D721Med (cell line): ENCODE results near the gene ALPP.
"Not testable (repeated sequence)": the region's sequence is repeated elsewhere in the genome, so short reads cannot be mapped to it uniquely, and the experiment has no call there.

Source experiments
- DNase-seq: peaks from one replicate; pipeline ENCODE4 v3.0.0; 2011; ENCODE audit warnings: low spot score; ENCODE audit not compliant: insufficient read length
- FAIRE-seq: peaks from 2 replicates; lab custom pipeline; 2011; peaks lifted over from hg19 to GRCh38; lab: Jason Lieb, UNC
- TF ChIP-seq, protein P1 (sequence below): IDR thresholded peaks from 2 replicates; pipeline ENCODE4 v1.5.1; 2012; ENCODE audit warnings: mild to moderate bottlenecking, control low read depth; ENCODE audit not compliant: insufficient read depth; ENCODE audit errors: missing control alignments

ALPP gene

DNA sequence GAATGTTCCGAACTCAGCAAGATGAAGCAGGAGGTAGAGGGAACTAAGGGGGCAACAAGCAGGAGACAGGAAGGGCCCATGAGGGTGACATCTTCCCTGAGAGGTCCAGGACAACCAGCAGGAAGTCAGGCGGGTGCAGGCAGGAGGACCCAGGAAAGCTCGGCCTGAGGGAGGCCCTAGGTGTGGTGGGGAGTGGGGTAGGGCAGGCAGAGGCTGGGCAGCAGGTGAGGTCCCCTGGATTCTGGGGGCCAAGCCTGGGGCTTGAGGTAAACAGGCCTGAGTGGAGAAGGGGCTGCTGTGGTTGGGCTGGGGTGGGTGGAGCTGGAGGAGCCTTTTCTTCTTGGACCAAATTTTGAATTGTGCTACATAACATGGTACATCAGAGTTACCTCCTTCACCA, 24.0 kb downstream of the ALPP start:
- TF ChIP-seq, protein P1, sequence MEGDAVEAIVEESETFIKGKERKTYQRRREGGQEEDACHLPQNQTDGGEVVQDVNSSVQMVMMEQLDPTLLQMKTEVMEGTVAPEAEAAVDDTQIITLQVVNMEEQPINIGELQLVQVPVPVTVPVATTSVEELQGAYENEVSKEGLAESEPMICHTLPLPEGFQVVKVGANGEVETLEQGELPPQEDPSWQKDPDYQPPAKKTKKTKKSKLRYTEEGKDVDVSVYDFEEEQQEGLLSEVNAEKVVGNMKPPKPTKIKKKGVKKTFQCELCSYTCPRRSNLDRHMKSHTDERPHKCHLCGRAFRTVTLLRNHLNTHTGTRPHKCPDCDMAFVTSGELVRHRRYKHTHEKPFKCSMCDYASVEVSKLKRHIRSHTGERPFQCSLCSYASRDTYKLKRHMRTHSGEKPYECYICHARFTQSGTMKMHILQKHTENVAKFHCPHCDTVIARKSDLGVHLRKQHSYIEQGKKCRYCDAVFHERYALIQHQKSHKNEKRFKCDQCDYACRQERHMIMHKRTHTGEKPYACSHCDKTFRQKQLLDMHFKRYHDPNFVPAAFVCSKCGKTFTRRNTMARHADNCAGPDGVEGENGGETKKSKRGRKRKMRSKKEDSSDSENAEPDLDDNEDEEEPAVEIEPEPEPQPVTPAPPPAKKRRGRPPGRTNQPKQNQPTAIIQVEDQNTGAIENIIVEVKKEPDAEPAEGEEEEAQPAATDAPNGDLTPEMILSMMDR: no peak
- DNase-seq: no peak
- no peak for FAIRE-seq

DNA sequence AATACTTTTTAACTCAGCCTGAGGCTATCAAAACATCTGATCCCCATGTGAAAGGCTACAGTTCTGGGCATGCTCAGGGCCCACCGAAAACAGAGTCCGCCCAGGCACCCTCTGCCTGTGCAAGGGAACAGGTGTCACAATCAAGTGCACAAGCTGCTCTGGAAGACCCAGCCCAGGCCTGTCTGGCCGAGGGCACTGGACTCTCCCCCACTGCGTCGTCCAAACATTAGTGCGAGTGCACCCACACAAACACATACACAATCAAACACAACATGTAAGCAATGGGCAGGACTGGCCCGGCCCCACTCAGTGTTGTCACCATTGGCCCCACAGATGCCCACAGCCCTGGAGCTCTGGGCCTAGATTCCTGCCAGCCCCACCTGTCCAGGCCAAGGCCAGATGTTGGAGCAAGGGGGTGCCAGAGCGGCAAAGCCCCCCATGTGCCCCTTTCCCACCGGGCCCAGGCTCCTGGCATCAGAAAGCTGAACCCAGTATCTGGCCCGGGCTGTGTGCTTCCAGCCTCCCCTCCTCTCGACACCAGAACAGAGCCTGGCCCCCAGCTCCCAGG, 27.5 kb downstream of the ALPP start:
- TF ChIP-seq, protein P1: no peak
- DNase-seq (no peak), FAIRE-seq (no peak)

DNA sequence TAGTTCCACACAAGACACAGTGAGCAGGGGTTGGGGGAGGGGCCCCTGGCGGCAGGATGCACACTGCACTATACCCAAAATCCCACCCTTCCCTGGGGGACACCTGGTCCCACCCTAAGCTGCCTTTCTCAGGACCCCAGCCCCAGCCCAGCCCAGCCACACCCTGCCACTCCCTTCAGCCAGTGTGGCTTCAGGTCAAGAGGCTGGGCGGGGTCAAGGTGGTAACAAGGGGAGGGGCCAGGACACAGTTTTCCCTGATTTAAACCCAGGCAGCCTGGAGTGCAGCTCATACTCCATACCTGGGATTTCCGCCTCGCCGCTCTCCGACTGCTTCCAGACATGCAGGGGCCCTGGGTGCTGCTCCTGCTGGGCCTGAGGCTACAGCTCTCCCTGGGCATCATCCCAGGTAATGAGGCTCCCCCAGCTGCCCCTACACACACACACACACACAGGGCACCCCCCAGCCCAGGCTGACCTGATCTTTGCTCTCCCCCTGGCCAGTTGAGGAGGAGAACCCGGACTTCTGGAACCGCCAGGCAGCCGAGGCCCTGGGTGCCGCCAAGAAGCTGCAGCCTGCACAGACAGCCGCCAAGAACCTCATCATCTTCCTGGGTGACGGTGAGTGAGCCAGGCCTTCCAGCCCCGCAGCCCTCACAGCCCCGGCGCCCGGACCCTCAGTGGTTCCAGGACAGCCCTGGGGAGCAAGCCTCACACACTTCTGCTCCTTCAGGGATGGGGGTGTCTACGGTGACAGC, 28.2 kb downstream of the ALPP start, which contains the start of gene ALPG:
ALPG (plus strand) TSS at position 289 of the 755 bp plus-strand sequence; CDS start at position 340, 51 bp downstream.
- TF ChIP-seq, protein P1: no peak
- DNase-seq (no peak), FAIRE-seq (no peak)

DNA sequence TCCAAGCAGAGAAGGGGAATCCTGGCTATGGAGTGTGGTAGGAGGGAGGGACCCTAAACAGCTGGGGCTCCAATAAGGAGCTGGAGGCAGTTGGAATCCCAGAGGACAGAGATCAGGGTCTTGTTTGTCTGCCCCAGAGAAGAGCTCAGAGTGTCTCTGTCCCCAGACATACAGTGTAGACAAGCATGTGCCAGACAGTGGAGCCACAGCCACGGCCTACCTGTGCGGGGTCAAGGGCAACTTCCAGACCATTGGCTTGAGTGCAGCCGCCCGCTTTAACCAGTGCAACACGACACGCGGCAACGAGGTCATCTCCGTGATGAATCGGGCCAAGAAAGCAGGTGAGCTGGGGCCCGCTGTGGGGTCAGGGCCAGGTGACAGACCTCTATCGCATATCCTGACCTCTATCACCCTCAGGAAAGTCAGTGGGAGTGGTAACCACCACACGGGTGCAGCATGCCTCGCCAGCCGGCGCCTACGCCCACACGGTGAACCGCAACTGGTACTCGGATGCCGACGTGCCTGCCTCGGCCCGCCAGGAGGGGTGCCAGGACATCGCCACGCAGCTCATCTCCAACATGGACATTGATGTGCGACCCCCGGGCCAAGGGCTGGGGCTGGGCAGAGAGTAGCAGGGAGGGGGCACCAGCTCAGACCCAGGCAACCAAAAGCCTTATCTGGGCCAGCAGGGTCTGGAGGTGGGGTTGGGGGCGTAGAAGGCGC, 29.0 kb downstream of the ALPP start:
- DNase-seq, FAIRE-seq: not testable (repeated sequence)

DNA sequence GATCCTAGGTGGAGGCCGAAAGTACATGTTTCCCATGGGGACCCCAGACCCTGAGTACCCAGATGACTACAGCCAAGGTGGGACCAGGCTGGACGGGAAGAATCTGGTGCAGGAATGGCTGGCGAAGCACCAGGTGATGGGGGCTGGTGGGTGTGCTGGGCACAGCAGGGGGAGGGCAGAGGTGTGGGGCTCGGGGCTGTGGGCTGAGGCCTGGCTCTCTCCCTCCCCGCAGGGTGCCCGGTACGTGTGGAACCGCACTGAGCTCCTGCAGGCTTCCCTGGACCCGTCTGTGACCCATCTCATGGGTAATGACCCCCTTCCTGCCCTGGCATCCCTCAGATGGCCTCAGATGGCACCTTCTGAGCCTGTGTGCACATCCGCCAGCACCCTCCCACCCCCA, 29.7 kb downstream of the ALPP start:
- FAIRE-seq, DNase-seq: not testable (repeated sequence)

DNA sequence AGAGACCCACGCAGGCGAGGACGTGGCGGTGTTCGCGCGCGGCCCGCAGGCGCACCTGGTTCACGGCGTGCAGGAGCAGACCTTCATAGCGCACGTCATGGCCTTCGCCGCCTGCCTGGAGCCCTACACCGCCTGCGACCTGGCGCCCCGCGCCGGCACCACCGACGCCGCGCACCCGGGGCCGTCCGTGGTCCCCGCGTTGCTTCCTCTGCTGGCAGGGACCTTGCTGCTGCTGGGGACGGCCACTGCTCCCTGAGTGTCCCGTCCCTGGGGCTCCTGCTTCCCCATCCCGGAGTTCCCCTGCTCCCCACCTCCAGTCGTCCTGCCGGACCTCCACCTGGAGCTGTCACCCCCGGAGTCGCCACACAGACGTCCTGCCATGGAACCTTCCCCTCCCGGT, 31.1 kb downstream of the ALPP start:
- FAIRE-seq, DNase-seq: not testable (repeated sequence)

DNA sequence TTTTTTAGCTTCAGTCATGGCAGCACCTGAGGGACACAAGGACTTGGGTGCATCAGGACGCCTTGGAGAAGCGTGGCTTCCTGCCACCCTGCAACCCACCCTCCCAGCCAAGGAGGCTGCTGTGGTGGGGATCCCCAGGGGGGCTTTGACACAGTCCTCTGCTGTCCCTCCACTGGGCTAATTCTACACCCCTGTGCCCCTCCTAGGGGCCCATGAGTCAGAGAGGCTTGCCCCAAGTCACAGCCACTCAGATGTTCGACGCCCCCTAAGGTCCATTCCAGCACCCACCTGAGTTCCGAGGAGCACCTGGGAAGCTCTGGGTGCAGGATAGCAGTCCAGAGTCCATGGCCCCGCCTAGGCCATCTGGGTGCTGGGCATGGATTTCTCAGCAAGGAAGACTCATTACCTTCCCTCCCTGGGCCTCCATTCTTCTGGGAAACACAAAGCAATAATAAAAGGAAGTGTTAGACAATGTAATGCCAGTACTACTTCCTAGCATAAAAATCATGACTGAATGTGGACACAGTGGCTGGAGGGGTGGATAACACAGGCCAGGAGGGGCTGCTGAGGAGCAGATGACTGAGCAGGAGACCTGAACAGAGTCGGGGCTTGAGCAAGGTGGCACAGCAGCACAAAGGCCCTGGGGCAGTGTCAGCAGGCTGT, 31.8 kb downstream of the ALPP start:
- FAIRE-seq (no peak), DNase-seq (no peak)
- TF ChIP-seq, protein P1: no peak

DNA sequence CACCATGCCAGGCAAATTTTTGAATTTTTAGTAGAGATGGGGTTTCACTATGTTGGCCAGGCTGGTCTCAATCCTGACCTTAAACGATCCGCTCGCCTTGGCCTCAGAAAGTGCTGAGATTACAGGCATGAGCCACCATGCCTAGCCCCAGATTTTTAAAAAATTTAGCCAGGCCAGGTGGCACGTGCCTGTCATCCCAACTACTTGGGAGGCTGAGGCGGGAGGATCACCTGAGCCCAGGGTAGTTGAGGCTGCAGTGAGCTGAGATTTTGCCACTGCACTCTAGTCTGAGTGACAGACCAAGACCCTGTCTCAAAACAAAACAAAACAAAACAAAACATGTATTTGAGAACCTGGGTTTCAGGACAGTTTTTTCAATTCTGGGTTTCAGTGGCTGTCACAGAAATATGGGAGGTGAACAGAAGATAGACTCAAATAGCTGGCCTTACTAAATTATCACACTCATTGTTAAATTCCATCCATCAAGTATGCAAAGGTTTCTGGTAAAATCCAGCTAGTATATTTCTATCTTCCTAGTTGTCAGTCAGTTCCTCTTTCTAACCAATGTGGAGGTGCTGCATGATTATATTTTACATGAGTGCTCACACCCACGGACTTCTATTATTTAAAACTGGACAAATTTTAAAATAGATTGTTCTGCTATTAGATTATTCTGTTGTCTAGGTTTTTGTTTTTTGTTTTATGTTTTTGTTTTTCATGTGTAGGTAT, 33.5 kb downstream of the ALPP start:
- FAIRE-seq (no peak), DNase-seq (no peak)
- TF ChIP-seq, protein P1: no peak
